HG02678 (cell line): ENCODE data around the gene FANCI.

Experiments used
- ATAC-seq: cut with Tn5 transposase; IDR thresholded peaks from one replicate; pipeline ENCODE4 v1.9.1; 2021; ENCODE audit warnings: mild to moderate bottlenecking, moderate library complexity; ENCODE audit not compliant: unreplicated experiment

Gene FANCI

GRCh38 chr15:89303986-89304385 is 60.2 kb downstream of the FANCI start:
- no peak for ATAC-seq

GRCh38 chr15:89305395-89305794 is 61.6 kb downstream of the FANCI start:
- no peak for ATAC-seq

- ATAC-seq, result no peak
These were observed 63.3 kb downstream of the FANCI start for GRCh38 chr15:89307046-89307587.

- ATAC-seq, result no peak
These were observed 64.0 kb downstream of the FANCI start for GRCh38 chr15:89307791-89308190.

- no peak for ATAC-seq
These were observed 64.5 kb downstream of the FANCI start for GRCh38 chr15:89308236-89308635.

GRCh38 chr15:89309993-89310392 is 66.2 kb downstream of the FANCI start:
- no peak for ATAC-seq

GRCh38 chr15:89315375-89315929 is 71.7 kb downstream of the FANCI start:
- ATAC-seq, result no peak

- no peak for ATAC-seq
These were observed 72.7 kb downstream of the FANCI start for GRCh38 chr15:89316504-89316903.

- ATAC-seq, result no peak
These were observed 73.5 kb downstream of the FANCI start for GRCh38 chr15:89317186-89317720.

GRCh38 chr15:89319678-89320077 is 75.9 kb downstream of the FANCI start:
- ATAC-seq, result no peak

- no peak for ATAC-seq
These were observed 76.4 kb downstream of the FANCI start for GRCh38 chr15:89320200-89320599.

- no peak for ATAC-seq
These were observed 78.0 kb downstream of the FANCI start for GRCh38 chr15:89321521-89322410.

- ATAC-seq, result no peak
These were observed 79.0 kb downstream of the FANCI start for GRCh38 chr15:89322822-89323221.

- ATAC-seq, result no peak
These were observed 80.0 kb downstream of the FANCI start for GRCh38 chr15:89323825-89324224.

- no peak for ATAC-seq
These were observed 81.4 kb downstream of the FANCI start for GRCh38 chr15:89325039-89325803.

GRCh38 chr15:89326316-89326715 is 82.5 kb downstream of the FANCI start:
- ATAC-seq, result no peak

GRCh38 chr15:89327113-89327512 is 83.3 kb downstream of the FANCI start:
- ATAC-seq, result no peak

- no peak for ATAC-seq
These were observed 84.8 kb downstream of the FANCI start for GRCh38 chr15:89328398-89329254.

GRCh38 chr15:89329329-89330084 is 85.7 kb downstream of the FANCI start:
- ATAC-seq, result no peak

- no peak for ATAC-seq
These were observed 86.3 kb downstream of the FANCI start for GRCh38 chr15:89330119-89330518.
